SK-N-SH treated with all-trans-retinoic acid at 6 μM for 48 hours (cell line): Measurements from ENCODE around the gene C2CD3.

ENCODE experiments used
- ATAC-seq: fragments of 200-7000 bp; cut with Tn5 transposase; 3 replicates; pipeline ENCODE4 v1.9.1; 2020; ENCODE audit warnings: mild to moderate bottlenecking, moderate library complexity
- ARNTL ChIP-seq: fragments of 450-650 bp; formaldehyde crosslinking; IDR thresholded peaks from 2 replicates; pipeline ENCODE4 v1.5.0; 2020; ENCODE audit warnings: low read depth, mild to moderate bottlenecking, moderate library complexity, borderline replicate concordance
- BACH2 ChIP-seq: fragments of 250-450 bp; sonication (Bioruptor Pico); IDR thresholded peaks from 2 replicates; pipeline ENCODE4 v1.9.0; 2021; ENCODE audit warnings: mild to moderate bottlenecking, borderline replicate concordance
- CREB5 ChIP-seq: fragments of 250-450 bp; sonication (Bioruptor Pico); IDR thresholded peaks from 2 replicates; pipeline ENCODE4 v1.5.1; 2020; ENCODE audit warnings: low read depth, mild to moderate bottlenecking, moderate library complexity
- CSDC2 ChIP-seq: fragments of 250-450 bp; sonication (Bioruptor Pico); IDR thresholded peaks from 2 replicates; pipeline ENCODE4 v1.5.0; 2020; ENCODE audit warnings: mild to moderate bottlenecking, moderate library complexity
- CSRNP3 ChIP-seq: fragments of 250-450 bp; sonication (Bioruptor Pico); IDR thresholded peaks from 2 replicates; pipeline ENCODE4 v1.5.1; 2021; ENCODE audit warnings: mild to moderate bottlenecking, moderate library complexity
- ESRRG ChIP-seq: fragments of 250-450 bp; sonication (Bioruptor Pico); IDR thresholded peaks from 2 replicates; pipeline ENCODE4 v1.6.1; 2021; ENCODE audit warnings: mild to moderate bottlenecking
- GLIS3 ChIP-seq: fragments of 250-450 bp; sonication (Bioruptor Pico); IDR thresholded peaks from 2 replicates; pipeline ENCODE4 v1.5.0; 2020; ENCODE audit warnings: mild to moderate bottlenecking, moderate library complexity
- ISL1 ChIP-seq: fragments of 250-450 bp; sonication (Bioruptor Pico); IDR thresholded peaks from 2 replicates; pipeline ENCODE4 v2.1.2; 2022; ENCODE audit warnings: mild to moderate bottlenecking, moderate library complexity
- OSR1 ChIP-seq: fragments of 250-450 bp; sonication (Bioruptor Pico); IDR thresholded peaks from 2 replicates; pipeline ENCODE4 v1.8.0; 2022; ENCODE audit warnings: moderate library complexity, mild to moderate bottlenecking, inconsistent platforms
- PATZ1 ChIP-seq: fragments of 250-450 bp; sonication (Bioruptor Pico); IDR thresholded peaks from 2 replicates; pipeline ENCODE4 v1.8.0; 2020; ENCODE audit warnings: mild to moderate bottlenecking, moderate library complexity, borderline replicate concordance
- PPARA ChIP-seq: fragments of 250-450 bp; sonication (Bioruptor Pico); IDR thresholded peaks from 2 replicates; pipeline ENCODE4 v1.5.0; 2020; ENCODE audit warnings: mild to moderate bottlenecking, borderline replicate concordance
- RARB ChIP-seq: fragments of 250-450 bp; sonication (Bioruptor Pico); IDR thresholded peaks from 2 replicates; pipeline ENCODE4 v1.8.0; 2021; ENCODE audit warnings: mild to moderate bottlenecking, moderate library complexity
- SNAI2 ChIP-seq: fragments of 250-450 bp; sonication (Bioruptor Pico); IDR thresholded peaks from 2 replicates; pipeline ENCODE4 v1.5.0; 2020; ENCODE audit warnings: mild to moderate bottlenecking, moderate library complexity
- TCF4 ChIP-seq: fragments of 250-450 bp; sonication (Bioruptor Pico); IDR thresholded peaks from 2 replicates; pipeline ENCODE4 v1.8.0; 2021; ENCODE audit warnings: mild to moderate bottlenecking, moderate library complexity, borderline replicate concordance
- TOX ChIP-seq: fragments of 250-450 bp; sonication (Bioruptor Pico); IDR thresholded peaks from 2 replicates; pipeline ENCODE4 v1.8.0; 2021; ENCODE audit warnings: mild to moderate bottlenecking, moderate library complexity, borderline replicate concordance
- TSHZ2 ChIP-seq: fragments of 250-450 bp; sonication (Bioruptor Pico); IDR thresholded peaks from 2 replicates; pipeline ENCODE4 v1.5.0; 2020; ENCODE audit warnings: mild to moderate bottlenecking, moderate library complexity
- ZFP30 ChIP-seq: fragments of 450-650 bp; formaldehyde crosslinking; IDR thresholded peaks from 2 replicates; pipeline ENCODE4 v1.5.0; 2022; ENCODE audit warnings: mild to moderate bottlenecking, moderate library complexity
- ZNF565 ChIP-seq: fragments of 450-650 bp; formaldehyde crosslinking; conservative IDR thresholded peaks from 2 replicates; pipeline ENCODE4 v1.5.0; 2020; ENCODE audit warnings: low read depth, mild to moderate bottlenecking, moderate library complexity
- ZNF70 ChIP-seq: fragments of 450-650 bp; formaldehyde crosslinking; IDR thresholded peaks from 2 replicates; pipeline ENCODE4 v1.5.0; 2020; ENCODE audit warnings: mild to moderate bottlenecking, moderate library complexity
- ZNF8 ChIP-seq: fragments of 450-650 bp; formaldehyde crosslinking; IDR thresholded peaks from 2 replicates; pipeline ENCODE4 v1.5.0; 2020; ENCODE audit warnings: mild to moderate bottlenecking, moderate library complexity

C2CD3 gene

GRCh38 chr11:74005721-74006517 is 164.9 kb downstream of the C2CD3 start (continued):
- TF ChIP-seq CSRNP3 (CRISPR knock-in tag), result no peak

- TF ChIP-seq ARNTL (CRISPR knock-in tag) (no peak), TCF4 (CRISPR knock-in tag) (no peak), CSDC2 (CRISPR knock-in tag) (no peak), GLIS3 (CRISPR knock-in tag) (no peak), TSHZ2 (no peak), CREB5 (CRISPR knock-in tag) (no peak), PATZ1 (CRISPR knock-in tag) (no peak), ZNF565 (CRISPR knock-in tag) (no peak), TOX (CRISPR knock-in tag) (no peak), PPARA (no peak), ESRRG (CRISPR knock-in tag) (no peak), SNAI2 (CRISPR knock-in tag) (no peak), BACH2 (CRISPR knock-in tag) (no peak), OSR1 (CRISPR knock-in tag) (no peak), RARB (CRISPR knock-in tag) (no peak), CSRNP3 (CRISPR knock-in tag) (no peak), ZNF70 (CRISPR knock-in tag) (no peak), ISL1 (CRISPR knock-in tag) (no peak), ZNF8 (CRISPR knock-in tag) (no peak), ZFP30 (CRISPR knock-in tag) (no peak)
- ATAC-seq, result no peak
Measured at GRCh38 chr11:74004759-74005615, 165.8 kb downstream of the C2CD3 start.
